GM12872 (cell line): ENCODE results near the gene NPC2.

ENCODE experiments used
- TF ChIP-seq, protein P1 (sequence below): IDR thresholded peaks from 3 replicates; pipeline ENCODE4 v1.5.1; 2011; ENCODE audit warnings: low read depth, mild to moderate bottlenecking, low read length, moderate library complexity; ENCODE audit not compliant: insufficient read depth

Gene NPC2

DNA sequence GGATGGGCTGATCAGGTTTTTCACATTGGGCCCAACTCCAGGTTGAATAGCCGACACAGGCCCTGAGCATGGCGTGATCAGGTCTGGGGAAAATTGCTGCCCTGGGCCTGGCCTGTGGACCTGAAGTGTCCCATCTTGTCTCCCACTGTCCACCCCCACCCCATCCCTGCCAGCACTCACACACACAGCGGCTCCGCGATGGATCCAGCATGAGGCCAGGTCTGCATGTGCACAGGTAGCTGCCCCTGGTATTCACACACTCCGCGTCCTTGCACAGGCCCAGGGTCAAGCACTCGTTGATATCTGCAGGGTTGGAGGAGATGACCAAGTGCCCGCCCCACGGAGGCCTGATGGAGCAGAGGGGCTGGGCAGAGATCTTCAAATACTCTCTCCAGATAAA lies 39.1 kb upstream of the NPC2 start:
- TF ChIP-seq, protein P1, sequence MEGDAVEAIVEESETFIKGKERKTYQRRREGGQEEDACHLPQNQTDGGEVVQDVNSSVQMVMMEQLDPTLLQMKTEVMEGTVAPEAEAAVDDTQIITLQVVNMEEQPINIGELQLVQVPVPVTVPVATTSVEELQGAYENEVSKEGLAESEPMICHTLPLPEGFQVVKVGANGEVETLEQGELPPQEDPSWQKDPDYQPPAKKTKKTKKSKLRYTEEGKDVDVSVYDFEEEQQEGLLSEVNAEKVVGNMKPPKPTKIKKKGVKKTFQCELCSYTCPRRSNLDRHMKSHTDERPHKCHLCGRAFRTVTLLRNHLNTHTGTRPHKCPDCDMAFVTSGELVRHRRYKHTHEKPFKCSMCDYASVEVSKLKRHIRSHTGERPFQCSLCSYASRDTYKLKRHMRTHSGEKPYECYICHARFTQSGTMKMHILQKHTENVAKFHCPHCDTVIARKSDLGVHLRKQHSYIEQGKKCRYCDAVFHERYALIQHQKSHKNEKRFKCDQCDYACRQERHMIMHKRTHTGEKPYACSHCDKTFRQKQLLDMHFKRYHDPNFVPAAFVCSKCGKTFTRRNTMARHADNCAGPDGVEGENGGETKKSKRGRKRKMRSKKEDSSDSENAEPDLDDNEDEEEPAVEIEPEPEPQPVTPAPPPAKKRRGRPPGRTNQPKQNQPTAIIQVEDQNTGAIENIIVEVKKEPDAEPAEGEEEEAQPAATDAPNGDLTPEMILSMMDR, result no peak

GRCh38 chr14:74531467-74531866 lies 38.4 kb upstream of the NPC2 start:
- TF ChIP-seq, protein P1, result no peak

GRCh38 chr14:74531006-74531405 lies 37.9 kb upstream of the NPC2 start:
- TF ChIP-seq, protein P1, result no peak

DNA sequence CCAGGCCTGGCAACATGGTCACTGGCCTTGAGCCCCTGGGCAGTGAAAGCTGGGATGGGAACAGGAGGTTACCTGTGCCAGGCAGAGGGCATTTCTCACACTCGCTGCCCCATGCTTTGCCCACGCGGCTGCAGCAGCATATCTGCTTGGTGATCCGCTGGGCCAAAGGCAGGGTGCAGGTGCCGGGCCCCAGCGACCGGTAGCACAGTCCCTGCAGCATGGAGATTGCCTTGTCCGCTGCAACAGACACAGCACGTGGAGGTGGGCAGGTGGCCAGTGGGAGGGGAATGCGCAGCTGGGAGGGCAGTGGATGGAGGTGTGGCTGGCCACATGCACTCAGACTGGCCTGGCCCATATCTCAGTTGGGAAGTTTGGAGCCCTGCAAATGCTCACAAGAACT lies 35.8 kb upstream of the NPC2 start:
- TF ChIP-seq, protein P1, result no peak

DNA sequence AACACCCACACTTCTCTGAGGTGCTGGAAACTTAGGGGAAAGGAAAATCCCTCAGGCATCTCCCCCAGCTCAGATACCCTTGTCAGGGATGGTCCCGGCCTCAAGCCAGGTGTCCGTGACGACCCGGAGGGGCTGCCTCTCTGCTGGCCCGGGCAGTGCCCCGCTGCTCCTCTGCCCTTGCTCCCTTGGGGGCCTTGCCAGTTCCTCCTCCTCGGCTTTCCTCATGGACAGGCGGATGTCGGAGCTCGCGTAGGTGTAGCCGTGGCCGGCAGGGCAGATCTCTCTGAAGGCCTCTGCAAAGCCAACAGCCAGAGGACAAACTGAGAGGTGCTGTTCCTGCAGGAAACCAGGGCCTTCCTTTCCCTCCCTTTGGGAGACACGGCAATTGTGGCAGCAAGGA lies 35.3 kb upstream of the NPC2 start:
- TF ChIP-seq, protein P1, result no peak

DNA sequence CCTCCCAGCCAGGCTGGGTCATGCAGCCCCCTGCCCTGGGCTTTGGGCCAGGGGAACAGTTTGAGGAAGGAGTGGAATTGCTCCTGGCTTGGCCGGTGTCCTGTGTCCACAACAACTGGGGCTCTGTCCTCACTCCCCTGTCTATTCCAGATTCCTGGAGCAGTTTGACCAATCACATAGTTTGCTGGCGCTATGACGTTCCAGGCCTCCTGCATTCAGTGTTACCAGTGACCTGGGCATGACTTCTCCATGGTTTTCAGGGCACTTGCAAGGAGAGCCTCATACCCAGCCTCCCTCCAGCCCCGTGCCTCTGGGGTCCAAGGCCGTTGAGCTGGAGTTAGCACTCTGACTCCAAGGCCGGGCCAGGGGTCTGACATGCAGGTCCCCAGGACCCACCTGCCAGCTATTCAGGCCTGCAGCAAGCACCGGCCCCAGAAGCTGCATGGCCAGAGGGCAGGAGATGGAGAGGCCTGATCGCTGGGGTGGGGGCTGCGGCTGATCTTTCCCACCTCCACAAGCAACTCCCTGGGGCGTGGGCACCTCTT lies 34.7 kb upstream of the NPC2 start:
- TF ChIP-seq, protein P1, result no peak

DNA sequence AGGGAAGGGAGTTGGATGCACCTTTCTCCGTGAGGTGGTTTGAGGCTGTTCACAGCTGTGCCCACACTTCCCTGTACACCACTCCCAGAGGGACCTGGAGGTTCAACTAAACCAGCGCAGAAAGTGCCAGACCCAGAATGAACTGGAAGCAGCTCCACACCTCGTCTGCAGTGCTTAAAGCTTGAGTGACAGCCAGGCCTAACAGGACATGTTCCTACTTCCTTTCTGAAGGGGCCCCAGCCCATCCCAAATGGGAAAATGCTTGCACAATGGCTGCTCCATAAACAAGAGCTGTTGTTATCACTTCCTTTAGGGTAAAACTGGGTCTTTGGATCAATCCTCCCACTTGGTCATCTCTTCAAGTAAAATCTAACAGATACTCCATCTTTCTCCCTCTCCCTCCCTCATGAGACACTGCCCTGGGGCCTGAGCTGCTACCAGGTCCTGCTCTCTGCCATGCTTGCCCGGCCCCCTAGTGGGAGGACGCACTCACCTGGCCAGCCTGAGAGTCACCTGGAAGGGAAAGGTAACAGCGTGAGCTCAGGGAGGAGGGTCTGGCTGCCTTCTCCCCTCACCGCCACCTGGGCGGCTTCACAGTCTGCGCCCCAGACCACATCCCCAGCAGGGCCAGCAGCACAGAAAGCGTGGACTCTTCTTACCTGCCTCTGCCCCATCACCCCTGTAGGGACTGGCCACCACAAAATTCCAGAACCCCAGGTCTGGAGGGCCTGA lies 33.9 kb upstream of the NPC2 start:
- TF ChIP-seq, protein P1, result no peak
